Uterus (tissue), 4 donors: Measurements from ENCODE around the gene DET1. TPM values are rescaled to one million over a fixed set of nuclear protein-coding genes. Genes with fewer than 3 reads are reported as not detected.
A peak's percentile ranks its signal among the peaks of the same experiment; 100 is the strongest.
"Not testable (repeated sequence)": the region's sequence is repeated elsewhere in the genome, so short reads cannot be mapped to it uniquely, and the experiment has no call there.

Experiments used
- DNase-seq, 2 donors: peaks; one replicate each; pipeline ENCODE4 v3.0.0-alpha.2; 2019 to 2020
- H3K27ac ChIP-seq, 2 donors: fragments of 200-600 bp; sonication (generic); 1 replicate in 1 of 2; 2 replicates in 1 of 2; pipeline ENCODE4 v1.5.1; 2016 to 2018
- H3K27me3 ChIP-seq, 2 donors: fragments of 200-600 bp; sonication (generic); one replicate each; pipeline ENCODE4 v1.5.1; 2018 to 2019; ENCODE audit warnings: control low read depth in 1 of 2
- H3K36me3 ChIP-seq, 2 donors: fragments of 200-600 bp; sonication (generic); one replicate each; pipeline ENCODE4 v1.5.1; 2019; ENCODE audit warnings: control low read depth in 1 of 2
- H3K4me1 ChIP-seq, 2 donors: fragments of 200-600 bp; sonication (generic); one replicate each; pipeline ENCODE4 v1.5.1; 2018 to 2019; ENCODE audit warnings: control low read depth in 1 of 2
- H3K4me3 ChIP-seq, 2 donors: fragments of 200-600 bp; sonication (generic); 1 replicate in 1 of 2; 2 replicates in 1 of 2; pipeline ENCODE4 v1.5.1; 2018 to 2019; ENCODE audit warnings: mild to moderate bottlenecking in 1 of 2
- H3K9me3 ChIP-seq, 2 donors: fragments of 200-600 bp; sonication (generic); one replicate each; pipeline ENCODE4 v1.5.1; 2019; ENCODE audit warnings: control low read depth in 1 of 2
- CTCF ChIP-seq, 4 experiments: fragments of 200-600 bp in 2 of 4; fragments of 450-650 bp in 2 of 4; sonication (generic) in 2 of 4; IDR thresholded peaks; one replicate each; pipeline ENCODE4 v1.5.1; 2016 to 2019; ENCODE audit warnings: antibody characterized with exemption in 4 of 4, mild to moderate bottlenecking in 2 of 4, moderate library complexity in 1 of 4
- POLR2A ChIP-seq, 2 donors: fragments of 450-650 bp; IDR thresholded peaks; one replicate each; pipeline ENCODE4 v1.6.1; 2016; ENCODE audit warnings: antibody characterized with exemption in 2 of 2, mild to moderate bottlenecking in 1 of 2, moderate library complexity in 1 of 2
- intact Hi-C: fragments of 100-400 bp; cut with DNase I; formaldehyde crosslinking; loops from one replicate; pipeline ENCODE4 v1.15.1; 2023; ENCODE audit warnings: low total_unique reads
- total RNA-seq, 4 donors: library from RNA; depleted of rRNA in 3 of 4; stranded (reverse); fragments of >200 nt in 3 of 4; gene quantifications; one replicate each; pipeline versions ENCODE4 v1.1.0 to v1.2.4, GENCODE V29; 2014 to 2023
- donor health status: DM: yes; HTN: yes; CAD: no.

Gene DET1
- total RNA-seq, 4 donors from 2014 or later, result 4.1 to 20.4 (median 10.7) TPM

DNA sequence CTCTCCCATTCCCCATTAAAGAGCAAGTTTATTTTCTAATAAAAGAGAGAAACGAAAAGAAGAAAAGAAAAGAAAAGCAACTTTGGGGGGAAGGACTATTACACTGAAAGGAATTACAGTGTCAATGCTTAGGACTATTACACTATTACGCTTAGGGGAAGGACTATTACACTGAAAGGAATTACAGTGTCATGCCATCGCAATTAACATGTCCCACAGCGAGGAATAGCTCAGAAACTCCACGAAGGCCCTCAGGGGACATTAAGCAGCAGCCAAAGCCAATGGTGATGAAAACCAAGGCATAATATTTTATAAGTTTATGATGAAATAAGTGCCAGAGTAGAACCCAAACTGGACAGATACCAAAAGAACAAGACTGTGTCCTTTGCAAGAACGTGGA, 22.1 kb upstream of the DET1 start:
- Histone ChIP-seq H3K4me1 (no peaks in the 10 kb centered on the region), H3K9me3 (no peaks in the 10 kb centered on the region), H3K27me3 (no peaks in the 10 kb centered on the region), H3K36me3 (no peaks in the 10 kb centered on the region), H3K4me3 (no peak overlapping the region), H3K27ac (no peak overlapping the region)
- DNase-seq, result no peak
- no peak for TF ChIP-seq POLR2A (IDR thresholded peaks at IDR 0.05)
- no peak for TF ChIP-seq CTCF (IDR thresholded peaks at IDR 0.05)
- intact Hi-C loops, result no loop called here

- Histone ChIP-seq H3K9me3 (no peaks in the 10 kb centered on the region), H3K27me3 (no peaks in the 10 kb centered on the region), H3K4me3 (no peak overlapping the region), H3K4me1 (no peaks in the 10 kb centered on the region), H3K27ac (no peak overlapping the region), H3K36me3 (no peaks in the 10 kb centered on the region)
- no peak for DNase-seq
- TF ChIP-seq POLR2A (IDR thresholded peaks at IDR 0.05), result no peak
- TF ChIP-seq CTCF (IDR thresholded peaks at IDR 0.05), result no peak
- intact Hi-C loops, result no loop called here
Measured at GRCh38 chr15:88564741-88565140, 18.3 kb upstream of the DET1 start.

GRCh38 chr15:88563638-88564037, 17.2 kb upstream of the DET1 start:
- Histone ChIP-seq H3K4me3 (no peak overlapping the region), H3K36me3 (no peaks in the 10 kb centered on the region), H3K27ac (no peak overlapping the region), H3K9me3 (no peaks in the 10 kb centered on the region), H3K4me1 (no peaks in the 10 kb centered on the region), H3K27me3 (no peaks in the 10 kb centered on the region)
- TF ChIP-seq POLR2A (IDR thresholded peaks at IDR 0.05) (no peak), CTCF (IDR thresholded peaks at IDR 0.05) (no peak)
- intact Hi-C loops, result no loop called here
- DNase-seq, result no peak

GRCh38 chr15:88559565-88559964, 13.1 kb upstream of the DET1 start:
- H3K27me3 ChIP-seq, H3K4me3 ChIP-seq, intact Hi-C loops, H3K4me1 ChIP-seq, H3K36me3 ChIP-seq, DNase-seq, H3K9me3 ChIP-seq, H3K27ac ChIP-seq: not testable (repeated sequence)

DNA sequence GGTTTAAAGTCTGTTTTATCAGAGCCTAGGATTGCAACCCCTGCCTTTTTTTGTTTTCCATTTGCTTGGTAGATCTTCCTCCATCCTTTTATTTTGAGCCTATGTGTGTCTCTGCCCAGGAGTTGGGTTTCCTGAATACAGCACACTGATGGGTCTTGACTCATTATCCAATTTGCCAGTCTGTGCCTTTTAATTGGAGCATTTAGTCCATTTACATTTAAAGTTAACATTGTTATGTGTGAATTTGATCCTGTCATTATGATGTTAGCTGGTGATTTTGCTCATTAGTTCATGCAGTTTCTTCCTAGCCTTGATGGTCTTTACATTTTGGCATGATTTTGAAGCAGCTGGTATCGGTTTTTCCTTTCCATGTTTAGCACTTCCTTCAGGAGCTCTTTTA, 11.5 kb upstream of the DET1 start:
- H3K4me1 ChIP-seq, DNase-seq, H3K36me3 ChIP-seq, H3K4me3 ChIP-seq, intact Hi-C loops, H3K27ac ChIP-seq, H3K9me3 ChIP-seq, H3K27me3 ChIP-seq: not testable (repeated sequence)

DNA sequence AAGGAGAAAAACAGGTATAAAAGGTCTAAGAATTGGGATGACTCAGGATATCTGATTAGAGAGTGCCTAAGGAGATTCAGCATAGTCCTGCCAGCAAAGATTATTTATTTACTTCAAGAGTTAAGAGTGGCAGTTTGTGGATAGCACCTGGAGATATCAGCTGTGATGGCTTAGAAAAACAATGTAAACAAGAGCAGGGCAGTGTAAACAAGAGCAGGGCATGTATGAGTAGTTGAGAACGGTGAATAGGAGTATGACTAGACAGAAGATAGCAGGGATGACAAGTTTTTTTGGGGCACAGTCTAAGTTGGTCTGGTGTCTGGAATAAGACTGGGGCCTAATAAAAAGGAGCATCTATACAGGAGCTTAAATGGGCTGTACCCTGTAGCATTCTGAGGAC, 1.5 kb upstream of the DET1 start:
- peaks cover 10 to 13% of the 10 kb centered on the region in 2 donors for H3K4me1 ChIP-seq
- intact Hi-C loops, result not testable (repeated sequence)

DNA sequence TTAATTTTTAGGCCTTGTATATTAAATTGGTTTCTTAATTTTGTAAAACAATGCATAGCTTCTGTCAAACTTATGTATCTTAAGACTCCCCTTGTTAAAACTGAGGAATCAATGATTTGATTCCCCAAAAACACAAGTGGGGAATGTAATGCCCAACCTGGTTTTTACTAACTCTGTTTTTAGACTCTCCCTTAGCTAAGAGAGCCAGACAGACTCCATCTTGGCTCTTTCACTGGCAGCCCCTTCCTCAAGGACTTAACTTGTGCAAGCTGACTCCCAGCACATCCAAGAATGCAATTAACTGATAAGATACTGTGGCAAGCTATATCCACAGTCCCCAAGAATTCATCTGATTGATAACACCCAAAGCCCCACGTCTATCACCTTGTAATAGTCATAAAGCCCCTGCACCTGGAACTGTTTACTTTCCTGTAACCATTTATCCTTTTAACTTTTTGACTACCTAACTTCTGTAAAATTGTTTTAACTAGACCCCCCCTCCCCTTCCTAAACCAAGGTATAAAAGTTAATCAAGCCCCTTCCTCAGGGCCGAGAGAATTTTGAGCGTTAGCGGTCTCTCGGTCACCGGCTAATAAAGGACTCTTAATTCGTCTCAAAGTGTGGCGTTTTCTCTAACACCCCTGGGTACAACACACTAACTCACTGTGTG, 768 bp downstream of the DET1 start:
- intact Hi-C loops, result not testable (repeated sequence)
- H3K4me1 ChIP-seq, result peaks cover 15 to 17% of the 10 kb centered on the region in 2 donors
- H3K27ac ChIP-seq, result peak overlapping the region; percentile 85 to 92

More for the DNA sequence above, 1.5 kb upstream of the DET1 start:
- not testable (repeated sequence) for H3K9me3 ChIP-seq, H3K27me3 ChIP-seq, DNase-seq, H3K36me3 ChIP-seq, H3K27ac ChIP-seq, H3K4me3 ChIP-seq

More for the DNA sequence above, 768 bp downstream of the DET1 start:
- H3K9me3 ChIP-seq, DNase-seq, H3K27me3 ChIP-seq, H3K36me3 ChIP-seq: not testable (repeated sequence)
- peak overlapping the region; percentile 77 to 94 for H3K4me3 ChIP-seq
